HG03066 (cell line): Measurements from ENCODE around the gene RAI1.

ENCODE experiments used
- ATAC-seq: cut with Tn5 transposase; IDR thresholded peaks from one replicate; pipeline ENCODE4 v1.9.1; 2021; ENCODE audit warnings: low read depth; ENCODE audit not compliant: unreplicated experiment

Gene RAI1

GRCh38 chr17:17851103-17852002, 170.1 kb downstream of the RAI1 start:
- no peak for ATAC-seq

- ATAC-seq, result no peak
Observed at GRCh38 chr17:17852930-17853329, 171.7 kb downstream of the RAI1 start.

GRCh38 chr17:17853811-17854447, 172.7 kb downstream of the RAI1 start:
- ATAC-seq, result no peak

GRCh38 chr17:17855976-17856375, 174.7 kb downstream of the RAI1 start:
- ATAC-seq, result no peak

GRCh38 chr17:17856386-17856785, 175.1 kb downstream of the RAI1 start:
- no peak for ATAC-seq

- ATAC-seq, result no peak
Observed at GRCh38 chr17:17857496-17857895, 176.2 kb downstream of the RAI1 start.

- no peak for ATAC-seq
Observed at GRCh38 chr17:17859909-17860765, 178.9 kb downstream of the RAI1 start.

- no peak for ATAC-seq
Observed at GRCh38 chr17:17860766-17861107, 179.5 kb downstream of the RAI1 start.
